Esophagus muscularis mucosa (tissue), 4 donors: ENCODE measurements around the gene SERPINI1.
A peak's percentile ranks its signal among the peaks of the same experiment; 100 is the strongest.

ENCODE experiments used
- EP300 ChIP-seq: sonication (generic); formaldehyde crosslinking; IDR thresholded peaks from one replicate; pipeline ENCODE4 v1.6.1; 2017; ENCODE audit warnings: antibody characterized with exemption
- POLR2A ChIP-seq: fragments of 450-650 bp; IDR thresholded peaks from one replicate; pipeline ENCODE4 v1.6.1; 2017; ENCODE audit warnings: antibody characterized with exemption, moderate library complexity, mild to moderate bottlenecking, low read depth
- TF ChIP-seq, protein P1 (sequence below), 3 experiments: fragments of 200-600 bp in 2 of 3; fragments of 450-650 bp in 1 of 3; sonication (generic) in 2 of 3; IDR thresholded peaks; one replicate each; pipeline ENCODE4 v1.5.1; 2017 to 2019; ENCODE audit warnings: antibody characterized with exemption in 3 of 3, mild to moderate bottlenecking in 2 of 3, moderate library complexity in 1 of 3

DNA sequence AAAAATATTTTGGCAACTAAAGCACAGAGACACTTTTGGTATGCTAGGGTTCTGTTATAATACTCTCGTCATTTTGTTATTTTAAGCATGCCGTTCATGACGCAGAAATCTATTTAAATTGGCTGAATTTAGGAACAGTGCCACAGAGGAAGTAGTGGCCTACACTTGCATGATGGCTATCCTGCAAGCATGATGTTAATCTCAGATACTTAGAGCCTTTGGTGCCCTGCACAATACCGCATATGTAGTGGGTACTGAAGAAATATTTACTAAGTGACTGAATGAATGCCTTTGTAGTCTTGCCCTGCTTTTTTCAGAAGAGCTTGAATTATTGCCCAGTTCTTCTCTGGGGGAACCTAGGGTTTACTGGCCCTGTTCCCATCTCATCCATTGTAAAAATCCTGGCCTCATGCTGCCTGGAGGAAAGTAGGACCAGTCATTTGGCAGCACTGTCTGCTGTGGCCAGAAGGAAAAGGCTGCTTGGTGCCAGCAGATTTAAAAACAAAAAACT, 79.0 kb downstream of the SERPINI1 start:
- TF ChIP-seq EP300: no peak
- TF ChIP-seq POLR2A: no peak
- TF ChIP-seq, protein P1, sequence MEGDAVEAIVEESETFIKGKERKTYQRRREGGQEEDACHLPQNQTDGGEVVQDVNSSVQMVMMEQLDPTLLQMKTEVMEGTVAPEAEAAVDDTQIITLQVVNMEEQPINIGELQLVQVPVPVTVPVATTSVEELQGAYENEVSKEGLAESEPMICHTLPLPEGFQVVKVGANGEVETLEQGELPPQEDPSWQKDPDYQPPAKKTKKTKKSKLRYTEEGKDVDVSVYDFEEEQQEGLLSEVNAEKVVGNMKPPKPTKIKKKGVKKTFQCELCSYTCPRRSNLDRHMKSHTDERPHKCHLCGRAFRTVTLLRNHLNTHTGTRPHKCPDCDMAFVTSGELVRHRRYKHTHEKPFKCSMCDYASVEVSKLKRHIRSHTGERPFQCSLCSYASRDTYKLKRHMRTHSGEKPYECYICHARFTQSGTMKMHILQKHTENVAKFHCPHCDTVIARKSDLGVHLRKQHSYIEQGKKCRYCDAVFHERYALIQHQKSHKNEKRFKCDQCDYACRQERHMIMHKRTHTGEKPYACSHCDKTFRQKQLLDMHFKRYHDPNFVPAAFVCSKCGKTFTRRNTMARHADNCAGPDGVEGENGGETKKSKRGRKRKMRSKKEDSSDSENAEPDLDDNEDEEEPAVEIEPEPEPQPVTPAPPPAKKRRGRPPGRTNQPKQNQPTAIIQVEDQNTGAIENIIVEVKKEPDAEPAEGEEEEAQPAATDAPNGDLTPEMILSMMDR (IDR thresholded peaks at IDR 0.05): peak in 1 of 3 experiments; percentile 10
